Urothelium cell line (cell line): ENCODE results near the gene SGMS1.
"Not testable (repeated sequence)": the region's sequence is repeated elsewhere in the genome, so short reads cannot be mapped to it uniquely, and the experiment has no call there.

Source experiments
- DNase-seq: peaks from one replicate; pipeline ENCODE4 v3.0.0; 2011; ENCODE audit warnings: low spot score, mixed read lengths
- FAIRE-seq: peaks from 2 replicates; lab custom pipeline; 2011; peaks lifted over from hg19 to GRCh38; lab: Jason Lieb, UNC

The SGMS1 gene

DNA sequence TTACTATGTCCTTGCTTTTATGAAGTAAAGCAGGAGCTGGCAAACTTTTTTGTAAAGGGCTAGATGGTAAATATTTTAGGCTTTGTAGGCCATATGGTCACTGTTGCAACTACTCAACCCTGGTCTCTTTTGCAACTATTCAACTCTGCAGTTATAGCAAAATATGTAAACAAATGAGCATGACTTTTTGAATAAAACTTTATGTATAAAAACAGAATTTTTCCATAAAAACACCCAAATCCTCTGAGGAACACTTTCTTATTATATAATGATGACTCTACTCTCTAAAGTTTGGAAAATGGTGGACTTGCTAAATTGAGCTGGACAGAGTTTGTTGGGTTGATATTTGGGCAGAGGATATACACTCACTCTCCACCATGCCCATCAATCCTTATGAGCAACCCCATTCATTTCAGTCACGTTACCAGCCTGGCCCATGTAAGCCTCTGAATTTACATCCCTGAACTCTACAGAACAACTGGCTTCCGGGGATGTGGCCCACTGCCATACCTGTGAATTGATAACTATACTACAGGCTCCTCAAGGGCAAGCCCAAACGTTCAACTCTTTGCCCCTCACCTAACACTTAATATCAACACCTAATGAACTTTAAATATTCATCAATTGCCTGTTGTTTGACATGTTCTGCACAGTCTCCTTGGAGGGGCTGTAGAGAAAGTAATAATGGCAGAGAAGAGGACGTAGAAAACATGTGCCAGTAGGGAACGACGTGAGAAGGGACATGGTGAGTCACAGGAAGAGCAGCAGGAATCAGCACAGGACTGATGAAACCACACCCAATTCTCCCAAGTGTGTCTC, 37.6 kb downstream of the SGMS1 start:
- DNase-seq (peak; percentile 74), FAIRE-seq (peak; percentile 66)

DNA sequence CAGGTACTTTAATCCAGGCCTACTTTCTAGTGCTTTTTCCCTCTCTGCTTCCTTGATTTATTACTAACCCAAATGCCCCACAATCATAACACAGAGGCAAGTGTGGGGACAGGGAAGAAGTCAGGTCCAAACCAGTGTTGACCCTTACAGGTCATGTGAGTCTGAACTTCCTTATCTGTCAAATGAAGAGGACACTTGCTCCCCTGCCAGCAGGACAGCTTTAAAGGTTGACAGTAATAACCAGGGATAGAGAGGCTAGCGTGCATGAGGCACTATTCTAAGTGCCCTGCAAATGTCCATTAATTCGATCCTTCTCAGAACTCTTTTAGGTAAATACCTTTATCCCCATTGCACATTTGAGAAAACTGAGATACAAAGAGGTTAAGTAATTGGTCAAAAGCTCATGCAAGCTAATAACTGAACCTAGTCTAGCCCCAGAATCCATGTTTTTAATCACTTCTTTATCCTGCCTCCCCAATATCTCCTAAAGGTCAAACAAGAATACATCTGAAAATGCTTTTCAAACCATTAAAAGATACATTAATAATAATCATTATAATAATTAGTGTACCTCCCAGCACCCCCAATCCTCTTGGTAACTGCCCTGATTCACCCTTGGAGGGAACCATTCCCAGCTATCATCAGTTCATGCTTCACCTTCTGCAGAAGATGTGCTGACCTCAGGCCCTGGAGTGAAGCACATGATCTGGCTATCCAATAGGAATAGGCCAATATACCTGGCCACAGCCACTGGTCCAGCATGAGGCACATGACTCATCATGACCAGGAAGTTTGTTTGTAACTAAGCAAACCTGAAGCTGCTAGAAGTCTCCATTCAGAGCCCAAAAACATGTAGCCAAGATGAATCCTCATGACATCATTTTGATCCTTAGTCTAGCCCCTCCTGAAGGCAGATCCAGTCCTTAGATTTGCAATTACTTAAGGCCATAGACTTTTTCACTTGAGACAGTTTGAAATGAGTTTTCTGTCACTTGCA, 40.7 kb downstream of the SGMS1 start:
- peak; percentile 18 for DNase-seq
- no peak for FAIRE-seq

DNA sequence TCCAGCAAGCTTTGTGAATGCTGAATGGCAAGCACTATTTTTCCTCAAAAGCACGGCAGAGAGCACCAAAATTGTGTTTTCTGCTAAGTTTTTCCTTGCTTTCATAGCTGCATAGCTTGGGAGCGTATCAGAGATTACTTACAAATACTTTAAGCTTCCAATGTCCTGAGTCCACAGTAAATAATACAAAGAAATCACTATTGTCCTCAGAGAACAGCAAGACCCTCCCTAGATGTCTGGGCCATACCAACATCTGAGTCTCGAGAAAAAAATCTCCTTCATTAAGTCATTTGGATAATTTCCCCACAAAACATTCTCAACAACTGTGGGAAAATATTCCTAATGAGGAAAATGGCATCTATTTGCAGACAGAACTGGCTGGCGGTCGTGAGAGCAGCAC, 41.7 kb downstream of the SGMS1 start:
- no peak for FAIRE-seq

DNA sequence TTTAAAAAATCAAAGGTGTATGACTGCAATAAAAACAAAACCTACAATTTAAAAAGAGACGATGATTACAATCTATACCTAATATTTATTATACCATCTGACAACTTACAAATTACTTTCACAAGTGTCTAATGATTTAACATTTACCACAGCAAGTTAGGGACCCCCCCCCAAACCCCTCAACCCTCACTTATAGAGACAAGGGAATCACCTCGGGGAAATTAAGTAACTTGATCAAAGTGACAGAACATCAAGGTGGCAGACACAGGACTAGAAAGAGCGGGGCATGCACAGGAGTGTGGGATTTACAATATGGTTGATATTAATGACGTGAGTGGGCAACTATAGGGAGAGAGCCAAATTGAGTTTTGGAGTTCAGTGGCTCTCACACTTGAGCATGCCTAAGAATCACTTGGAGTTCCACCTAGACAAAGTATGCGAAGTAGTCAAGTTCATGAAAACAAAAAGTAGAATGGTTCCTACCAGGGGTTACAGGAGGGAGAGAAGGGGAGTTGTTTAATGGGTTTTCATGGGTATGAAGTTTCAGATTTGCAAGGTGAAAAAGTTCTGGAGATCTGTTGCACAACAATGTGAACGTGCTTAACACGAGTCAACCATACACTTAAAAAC, 43.4 kb downstream of the SGMS1 start:
- DNase-seq = no peak
- FAIRE-seq = no peak

More for the DNA sequence above, 41.7 kb downstream of the SGMS1 start:
- DNase-seq = no peak

DNA sequence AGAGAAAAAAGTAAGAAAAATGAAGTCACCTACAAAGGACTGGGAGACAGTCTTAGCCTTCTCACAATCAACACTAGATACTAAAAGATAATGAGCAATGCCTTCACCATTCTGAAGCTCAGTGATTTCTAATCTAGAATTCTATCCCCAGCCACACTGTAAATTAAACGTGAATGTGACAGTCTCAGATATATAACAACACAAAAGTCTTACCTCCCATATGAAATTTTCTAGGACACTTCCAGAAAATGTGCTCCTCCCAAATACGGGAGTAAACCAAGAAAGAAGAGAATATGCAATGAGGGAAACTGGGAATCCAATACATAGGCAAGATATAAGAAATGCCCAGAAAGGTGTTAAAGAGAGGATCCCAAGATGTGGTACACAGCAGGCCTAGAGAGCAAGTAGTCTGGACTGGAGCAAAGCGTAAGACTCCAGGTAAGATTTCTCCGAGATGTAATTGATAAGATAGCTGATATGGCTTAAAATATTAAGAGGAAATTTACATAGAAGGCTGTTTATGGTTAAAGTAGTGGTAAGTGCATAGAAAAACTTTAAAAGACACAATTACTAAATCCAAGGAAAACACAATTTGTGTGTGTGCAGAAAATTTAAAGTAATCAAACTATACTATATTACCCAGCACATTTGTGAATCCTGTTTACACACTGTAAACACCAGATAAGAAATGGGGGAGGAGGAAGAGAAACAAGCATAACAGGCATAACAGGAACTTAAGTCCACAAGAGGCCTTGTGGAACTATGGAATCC, 44.1 kb downstream of the SGMS1 start:
- FAIRE-seq (no peak), DNase-seq (no peak)

DNA sequence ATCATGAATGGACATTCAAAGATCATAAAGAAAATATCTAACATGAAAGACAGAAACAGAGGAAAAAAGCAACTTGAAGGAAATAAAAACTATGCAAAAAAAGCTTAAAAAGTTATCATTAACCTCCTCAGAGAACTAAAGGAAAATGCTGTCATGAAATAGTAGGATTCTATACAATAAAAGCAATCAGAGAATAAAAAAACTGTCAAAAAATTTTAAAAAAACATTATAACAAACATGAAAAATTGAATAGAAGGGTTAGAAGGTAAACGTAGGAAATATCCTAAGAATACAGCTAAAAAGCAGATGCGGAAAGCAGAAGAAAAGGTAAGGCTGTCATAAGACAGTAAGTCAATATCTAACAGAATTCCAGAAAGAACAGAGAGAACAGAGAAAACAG, 44.8 kb downstream of the SGMS1 start:
- DNase-seq (no peak), FAIRE-seq (no peak)

DNA sequence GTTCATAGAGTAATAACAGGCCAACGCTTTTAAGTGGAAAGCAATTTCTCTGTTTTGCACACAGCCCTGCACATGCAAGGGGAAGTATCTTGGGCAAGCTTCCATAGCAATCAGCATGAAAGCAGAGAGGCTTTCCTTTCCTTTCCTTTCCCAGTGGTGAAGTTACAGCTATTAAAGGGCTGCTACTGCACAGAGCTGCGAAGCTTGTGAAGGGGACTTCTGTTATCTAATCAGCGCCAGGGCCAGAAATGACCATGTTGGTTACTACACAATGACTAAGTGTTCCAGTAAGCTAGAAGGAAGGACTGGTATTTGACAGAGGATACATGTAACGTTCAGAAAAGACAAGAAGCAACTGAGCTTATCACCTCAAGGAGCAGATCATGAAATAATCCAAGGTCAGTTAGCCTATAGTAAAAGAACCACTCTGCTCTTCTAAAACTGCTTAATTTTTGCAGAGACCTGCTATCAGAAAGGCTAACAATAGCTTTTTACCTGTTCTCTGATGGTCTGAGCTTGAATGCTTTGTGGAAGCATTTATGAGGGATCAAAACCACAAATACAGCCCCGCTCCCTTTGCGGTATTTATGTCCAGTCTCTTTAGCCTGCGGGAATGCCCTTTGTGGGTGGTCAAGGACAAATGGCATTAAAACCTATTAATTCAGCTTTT, 45.9 kb downstream of the SGMS1 start:
- DNase-seq = no peak
- no peak for FAIRE-seq

DNA sequence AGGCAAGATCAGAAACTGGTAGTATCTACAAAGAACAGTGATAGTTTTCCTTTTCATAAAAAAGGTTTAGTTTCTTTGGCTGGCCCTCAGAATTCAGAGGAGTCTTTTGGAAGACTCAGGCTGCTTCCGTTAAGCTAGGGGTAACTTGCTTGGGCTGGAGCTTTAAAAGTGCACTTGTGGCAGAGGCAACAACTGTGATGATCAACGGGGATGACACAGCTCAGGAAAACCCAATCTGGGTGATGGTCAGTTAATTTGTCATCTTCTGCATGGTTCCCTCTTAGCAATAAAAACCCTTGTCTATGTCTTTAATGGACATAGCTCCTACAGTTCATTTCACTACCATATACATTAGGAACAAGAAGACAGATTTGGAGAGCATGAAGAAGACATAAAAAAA, 46.7 kb downstream of the SGMS1 start:
- no peak for FAIRE-seq

DNA sequence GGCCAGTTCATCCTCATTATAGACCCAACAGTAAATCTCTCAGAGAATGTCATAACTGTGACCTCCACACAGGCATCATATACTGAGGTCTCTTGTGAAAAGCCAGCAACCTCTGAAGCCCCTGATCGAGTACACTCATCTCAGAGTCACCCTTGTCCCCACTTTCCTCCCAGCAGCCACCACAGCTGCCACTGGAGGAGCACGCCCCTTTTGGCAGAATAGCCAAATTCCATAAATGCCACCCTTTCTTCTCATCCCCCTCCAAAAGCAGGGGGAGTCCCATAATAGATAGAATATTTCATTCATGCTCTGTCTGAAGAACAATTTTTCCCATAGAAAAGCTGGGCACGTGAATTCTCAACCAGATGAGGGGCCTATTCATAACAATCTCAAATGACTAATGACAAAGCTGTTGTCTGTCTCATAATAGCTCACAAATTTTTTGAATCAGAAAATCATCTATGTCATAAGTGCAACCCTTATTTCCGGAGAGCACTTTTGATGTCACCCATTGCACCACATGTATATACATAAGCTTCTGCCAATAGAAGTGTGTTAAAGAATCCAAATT, 47.4 kb downstream of the SGMS1 start:
- DNase-seq (peak; percentile 64), FAIRE-seq (no peak)

More for the DNA sequence above, 46.7 kb downstream of the SGMS1 start:
- DNase-seq = no peak

DNA sequence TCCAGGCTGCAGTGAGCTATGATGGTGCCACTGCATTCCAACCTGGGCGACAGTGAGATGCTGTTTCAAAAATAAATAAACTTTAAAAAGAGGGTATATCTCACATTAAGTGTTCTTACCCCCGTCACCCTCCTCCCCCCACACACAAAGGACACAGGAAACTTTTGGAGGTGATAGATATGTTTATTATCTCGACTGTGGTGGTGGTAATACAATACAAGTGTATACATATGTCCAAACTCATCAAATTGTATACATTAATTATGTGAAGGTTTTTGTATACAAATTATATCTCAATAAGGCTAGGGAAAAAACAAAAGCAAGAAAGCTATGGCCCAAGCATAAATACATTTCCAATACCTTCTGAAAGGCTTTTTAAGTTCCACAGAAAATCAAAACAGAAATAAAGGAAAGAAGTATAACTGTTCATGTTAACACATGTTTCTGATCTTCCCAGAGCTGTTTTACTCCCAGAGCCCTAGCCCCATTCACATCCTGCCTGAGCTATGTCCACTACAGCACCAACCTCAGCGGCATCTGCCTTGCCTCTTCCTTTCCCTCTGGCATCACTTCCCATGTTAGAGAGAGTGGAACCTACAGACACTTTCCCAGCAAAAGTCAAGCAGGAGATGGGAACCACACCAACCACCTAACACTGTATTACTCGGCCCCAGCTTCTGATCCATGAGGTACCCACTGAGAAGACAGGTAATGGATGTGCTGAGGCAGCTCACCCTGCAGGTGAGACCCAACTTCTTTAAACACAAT, 48.1 kb downstream of the SGMS1 start:
- DNase-seq (no peak), FAIRE-seq (no peak)

DNA sequence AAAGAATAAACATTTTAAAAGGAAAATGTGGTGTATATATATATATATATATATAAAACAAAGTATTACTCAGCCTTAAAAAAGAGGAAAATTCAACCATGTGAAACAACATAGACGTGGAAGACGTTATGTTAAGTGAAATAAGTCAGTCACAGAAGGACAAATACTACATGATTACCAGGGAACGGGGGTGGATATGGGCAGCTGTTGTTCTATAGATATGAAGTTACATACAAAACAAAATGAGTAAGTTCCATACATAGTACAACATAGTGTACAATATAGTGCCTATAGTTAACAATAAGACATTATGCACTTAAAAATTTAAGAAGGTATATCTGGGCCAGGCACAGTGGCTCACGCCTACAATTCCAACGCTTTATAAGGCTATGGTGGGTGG, 48.8 kb downstream of the SGMS1 start:
- DNase-seq (no peak), FAIRE-seq (no peak)

DNA sequence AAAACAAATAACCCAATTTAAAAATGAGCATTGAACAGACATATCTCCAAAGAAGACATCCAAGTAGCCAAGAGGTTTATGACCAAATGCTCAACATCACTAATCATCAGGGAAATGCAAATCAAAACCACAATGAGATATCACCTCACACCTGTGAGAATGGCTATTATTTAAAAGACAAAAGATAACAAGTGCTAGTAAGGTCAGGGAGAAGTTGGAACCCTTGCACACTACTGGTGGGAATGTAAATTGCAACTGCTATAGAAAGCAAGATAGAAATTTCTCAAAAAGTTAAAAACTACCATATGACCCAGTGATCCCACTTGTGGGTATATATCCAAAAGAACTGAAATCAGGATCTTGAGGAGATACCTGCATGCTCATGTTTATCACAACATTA, 49.5 kb downstream of the SGMS1 start:
- FAIRE-seq (no peak), DNase-seq (no peak)

DNA sequence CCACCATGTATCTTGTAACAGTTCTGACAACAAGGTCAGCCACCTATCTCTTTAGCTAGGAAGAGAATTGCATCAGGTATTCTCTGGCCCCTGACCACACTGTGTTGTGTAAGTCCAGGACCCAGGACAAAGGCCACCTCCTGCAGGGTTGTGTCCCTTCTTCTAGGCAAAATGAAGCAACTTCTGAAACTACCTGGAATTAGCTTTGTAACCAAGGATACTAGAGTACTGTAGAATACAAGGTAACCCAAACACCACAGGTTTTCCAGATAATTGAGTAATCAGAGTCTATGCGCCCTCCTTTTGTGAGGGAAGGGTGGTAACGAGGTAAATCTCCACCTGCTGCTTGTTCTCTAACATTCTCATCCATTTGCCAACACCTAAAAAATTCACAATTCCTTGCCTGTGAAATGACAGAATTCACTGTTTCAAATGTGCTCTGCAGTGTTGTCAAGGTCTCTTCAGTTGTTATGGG, 51.7 kb downstream of the SGMS1 start:
- no peak for FAIRE-seq
- DNase-seq = no peak

DNA sequence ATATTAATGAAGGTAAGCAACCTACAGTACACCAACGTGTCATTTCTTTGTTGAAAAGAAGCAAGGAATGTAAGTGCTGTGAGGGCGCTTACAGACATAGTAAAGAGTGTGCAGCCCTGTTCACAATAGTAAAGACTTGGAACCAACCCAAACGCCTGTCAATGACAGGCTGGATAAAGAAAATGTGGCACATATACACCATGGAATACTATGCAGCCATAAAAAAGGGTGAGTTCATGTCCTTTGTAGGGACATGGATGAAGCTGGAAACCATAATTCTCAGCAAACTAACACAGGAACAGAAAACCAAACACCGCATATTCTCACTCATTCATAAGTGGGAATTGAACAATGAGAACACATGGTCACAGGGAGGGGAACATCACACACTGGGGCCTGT, 55.0 kb downstream of the SGMS1 start:
- not testable (repeated sequence) for FAIRE-seq, DNase-seq

DNA sequence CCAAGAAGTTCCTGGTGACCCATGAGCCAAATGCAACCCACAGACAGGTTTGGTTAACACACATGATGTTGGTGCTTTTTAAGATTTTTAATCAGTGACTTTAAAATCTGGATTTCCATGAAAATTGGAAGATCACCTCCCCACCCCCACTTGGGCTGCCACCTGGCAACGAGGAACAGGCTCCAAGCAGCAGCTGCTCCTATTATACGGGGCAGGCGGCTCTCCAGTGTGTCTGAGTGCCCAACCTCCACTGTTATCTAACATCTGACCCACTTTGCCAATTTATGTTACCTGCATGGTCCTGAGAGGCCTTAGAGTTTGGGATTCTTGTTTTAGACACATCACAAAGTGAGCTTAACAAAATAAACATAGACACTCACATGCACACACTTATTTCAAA, 56.4 kb downstream of the SGMS1 start:
- DNase-seq (no peak), FAIRE-seq (no peak)

DNA sequence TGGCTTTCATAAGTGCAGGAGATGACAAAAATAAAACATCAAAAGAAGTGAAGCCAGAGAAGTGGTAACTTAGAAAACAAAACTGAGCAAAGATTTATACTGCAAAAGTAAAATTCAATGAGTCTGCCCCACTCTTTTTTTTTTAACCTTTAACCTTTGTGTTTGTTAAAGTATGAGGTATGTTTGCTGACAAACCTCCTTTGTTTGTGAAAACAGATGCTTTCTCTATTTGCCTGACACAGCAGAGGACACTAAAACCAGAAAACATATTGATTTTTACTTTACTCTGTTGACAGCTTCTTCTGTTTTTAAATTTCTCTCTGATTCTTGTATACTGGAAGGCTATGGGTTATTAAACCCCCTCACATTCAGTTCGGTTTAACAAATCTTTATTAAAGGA, 57.6 kb downstream of the SGMS1 start:
- DNase-seq = no peak
- no peak for FAIRE-seq

DNA sequence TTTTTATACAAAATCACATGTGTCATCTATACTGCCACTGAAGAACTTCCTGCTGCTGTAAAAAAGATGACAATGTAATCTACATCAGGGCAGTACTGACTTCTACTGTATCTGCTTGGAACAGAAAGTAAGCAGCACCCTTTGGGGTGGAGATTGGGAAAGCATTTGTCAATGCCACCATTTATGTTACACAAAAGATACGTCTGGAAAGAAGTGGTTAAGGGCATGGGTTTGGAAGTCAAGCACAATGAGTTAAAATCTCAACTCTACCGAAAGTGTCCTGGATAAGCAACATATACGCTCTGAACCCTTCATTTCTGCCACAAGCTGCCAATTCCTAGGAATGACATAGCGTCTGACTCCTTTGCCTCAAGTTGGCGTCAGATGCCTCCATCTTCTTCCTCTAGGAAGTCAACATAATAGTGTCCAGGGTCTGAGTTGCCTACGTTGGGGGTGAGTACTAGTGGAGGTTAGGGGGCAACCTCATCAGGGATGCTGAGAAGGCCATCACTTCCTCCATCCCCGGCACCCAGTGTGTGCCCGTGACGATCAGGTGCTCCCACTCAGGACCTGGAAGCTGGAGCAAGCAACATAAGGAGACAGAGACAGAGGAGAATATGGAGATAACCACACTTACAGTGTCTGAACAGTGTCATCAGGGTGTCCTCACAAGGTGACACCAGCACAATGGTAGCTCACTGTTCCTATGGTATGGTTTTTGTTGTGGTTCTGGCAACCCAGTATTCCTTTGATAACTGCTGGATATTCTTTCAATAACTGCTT, 58.3 kb downstream of the SGMS1 start:
- FAIRE-seq (no peak), DNase-seq (no peak)

DNA sequence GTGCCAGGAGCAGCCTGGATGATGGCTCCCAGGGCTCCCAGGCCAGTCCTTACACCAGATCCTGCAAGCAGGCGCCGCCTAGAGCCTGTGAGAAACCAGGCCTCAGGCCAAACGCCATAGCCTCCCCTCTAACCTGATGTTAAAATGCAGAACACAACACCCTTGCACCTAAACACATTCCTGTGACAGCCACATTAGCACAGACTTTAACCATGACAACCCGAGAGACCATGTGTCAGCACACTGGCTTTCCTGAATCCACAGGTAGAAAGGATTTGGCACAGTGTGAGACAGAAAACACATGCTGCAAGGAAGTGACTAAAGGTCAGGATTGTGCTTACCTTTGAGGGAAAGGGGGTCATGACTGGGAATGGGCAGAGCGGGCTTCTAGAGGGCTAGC, 59.9 kb downstream of the SGMS1 start:
- FAIRE-seq = peak; percentile 59
- DNase-seq = no peak
